SU-DHL-6 (cell line): ENCODE measurements around the gene SGK1.
A peak's percentile ranks its signal among the peaks of the same experiment; 100 is the strongest.
"Not testable (repeated sequence)": the region's sequence is repeated elsewhere in the genome, so short reads cannot be mapped to it uniquely, and the experiment has no call there.

Experiments
- H2AFZ ChIP-seq: fragments of 200-600 bp; sonication (generic); 2 replicates; pipeline ENCODE4 v1.6.1; 2014; ENCODE audit warnings: low read depth, mild to moderate bottlenecking, moderate library complexity, mixed read lengths, antibody characterized with exemption, low read length; ENCODE audit not compliant: severe bottlenecking
- H3F3A ChIP-seq: fragments of 200-600 bp; shearing (Covaris generic); 2 replicates; pipeline ENCODE4 v1.6.0; 2016; ENCODE audit warnings: antibody characterized with exemption, mild to moderate bottlenecking; ENCODE audit not compliant: insufficient read depth
- H3K27ac ChIP-seq: fragments of 200-600 bp; sonication (generic); 2 replicates; pipeline ENCODE4 v1.5.1; 2016; ENCODE audit warnings: low read depth, mild to moderate bottlenecking, low read length, moderate library complexity, mixed read lengths
- H3K27me3 ChIP-seq: fragments of 200-600 bp; sonication (generic), shearing (Covaris generic); 2 replicates; pipeline ENCODE4 v1.6.0; 2014; ENCODE audit warnings: mild to moderate bottlenecking, low read length
- H3K36me3 ChIP-seq: fragments of 200-600 bp; sonication (generic); 2 replicates; pipeline ENCODE4 v1.6.1; 2014; ENCODE audit warnings: mild to moderate bottlenecking, low read length, mixed read lengths
- H3K4me2 ChIP-seq: fragments of 300-600, 200-600 bp; shearing (Covaris generic), sonication (generic); 2 replicates; pipeline ENCODE4 v1.6.0; 2014; ENCODE audit warnings: low read length, low read depth, mild to moderate bottlenecking; ENCODE audit not compliant: poor library complexity, severe bottlenecking
- H3K4me3 ChIP-seq: fragments of 200-600 bp; sonication (generic); 2 replicates; pipeline ENCODE4 v1.5.1; 2014; ENCODE audit warnings: antibody characterized with exemption, low read length, mild to moderate bottlenecking, mixed read lengths; ENCODE audit not compliant: insufficient read depth, poor library complexity, severe bottlenecking
- H3K79me2 ChIP-seq: fragments of 200-600 bp; sonication (generic); 2 replicates; pipeline ENCODE4 v1.6.1; 2014; ENCODE audit warnings: mild to moderate bottlenecking, low read length, moderate library complexity; ENCODE audit not compliant: insufficient read depth
- H3K9ac ChIP-seq: fragments of 200-600 bp; sonication (generic); 2 replicates; pipeline ENCODE4 v1.7.0; 2014; ENCODE audit warnings: mild to moderate bottlenecking, low read length
- H3K9me2 ChIP-seq: fragments of 200-600 bp; sonication (generic); replicated peaks from 2 replicates; pipeline ENCODE4 v1.6.1; 2014; ENCODE audit warnings: low read length; ENCODE audit not compliant: insufficient read depth
- H3K9me3 ChIP-seq: fragments of 200-600 bp; sonication (generic); 2 replicates; pipeline ENCODE4 v1.6.1; 2014; ENCODE audit warnings: low read length, mixed read lengths; ENCODE audit not compliant: insufficient read depth
- H4K20me1 ChIP-seq: fragments of 200-600 bp; sonication (generic); 2 replicates; pipeline ENCODE4 v1.6.1; 2014; ENCODE audit warnings: low read depth, mild to moderate bottlenecking, antibody characterized with exemption, low read length, moderate library complexity, mixed read lengths
- CTCF ChIP-seq: fragments of 200-600 bp; sonication (generic); IDR thresholded peaks from one replicate; pipeline ENCODE4 v1.5.1; 2017; ENCODE audit warnings: antibody characterized with exemption, mild to moderate bottlenecking, low read length, moderate library complexity; ENCODE audit not compliant: insufficient read depth, poor library complexity, severe bottlenecking
- EZH2phosphoT487 ChIP-seq: fragments of 200-600 bp; sonication (generic), shearing (Covaris generic); conservative IDR thresholded peaks from 2 replicates; pipeline ENCODE4 v1.6.1; 2018; ENCODE audit warnings: mild to moderate bottlenecking, antibody characterized with exemption, low read length, moderate library complexity, mixed read lengths

Gene SGK1

DNA sequence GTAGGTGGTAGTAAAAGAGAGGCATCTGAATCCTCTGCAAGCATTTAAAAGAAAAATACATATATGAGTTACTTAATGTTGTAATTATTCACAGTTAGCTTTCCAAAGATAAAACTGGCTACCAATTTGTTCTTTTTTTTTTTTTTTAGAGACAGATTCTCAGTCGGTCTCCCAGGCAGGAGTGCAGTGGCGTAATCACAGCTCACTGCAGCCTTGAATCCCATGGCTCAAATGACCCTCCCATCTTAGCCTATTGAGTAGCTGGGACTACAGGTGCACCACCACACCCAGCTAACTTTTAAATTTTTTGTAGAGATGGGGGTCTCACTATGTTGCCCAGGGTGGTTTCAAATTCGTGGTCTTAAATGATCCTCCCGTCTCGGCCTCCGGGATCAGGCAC, 36.5 kb downstream of the SGK1 start:
- TF ChIP-seq EZH2phosphoT487 (no peak), CTCF (no peak)
- H4K20me1 ChIP-seq, result no peaks in the 10 kb centered on the region
- peaks cover 15% of the 10 kb centered on the region; the same call in 1 of the 2 replicates for H3F3A ChIP-seq
- no peaks in the 10 kb centered on the region for H3K79me2 ChIP-seq
- H3K27ac ChIP-seq, result no peak overlapping the region
- H3K9me3 ChIP-seq, result no peaks in the 10 kb centered on the region
- H3K27me3 ChIP-seq, result no peaks in the 10 kb centered on the region
- H3K4me3 ChIP-seq, result no peak overlapping the region
- H3K4me2 ChIP-seq, result no peak overlapping the region
- no peak overlapping the region for H3K9ac ChIP-seq
- no peaks in the 10 kb centered on the region for H3K9me2 ChIP-seq
- H2AFZ ChIP-seq, result no peak overlapping the region
- no peaks in the 10 kb centered on the region for H3K36me3 ChIP-seq

GRCh38 chr6:134278000-134278399, 39.9 kb downstream of the SGK1 start:
- Histone ChIP-seq H3K79me2 (no peaks in the 10 kb centered on the region), H3K9ac (no peak overlapping the region), H3K9me2 (no peaks in the 10 kb centered on the region), H3K4me2 (no peak overlapping the region), H3K27me3 (no peaks in the 10 kb centered on the region), H4K20me1 (no peaks in the 10 kb centered on the region), H3K9me3 (no peaks in the 10 kb centered on the region), H2AFZ (no peak overlapping the region), H3K36me3 (no peaks in the 10 kb centered on the region), H3K27ac (no peak overlapping the region), H3K4me3 (no peak overlapping the region), H3F3A (peaks cover 3% of the 10 kb centered on the region; the same call in 1 of the 2 replicates)
- TF ChIP-seq CTCF, result no peak
- TF ChIP-seq EZH2phosphoT487, result no peak

- H3K9me2 ChIP-seq, H4K20me1 ChIP-seq, H3K27ac ChIP-seq, H3K79me2 ChIP-seq, H3K36me3 ChIP-seq, H3F3A ChIP-seq, H3K27me3 ChIP-seq, H3K9me3 ChIP-seq: not testable (repeated sequence)
- Histone ChIP-seq H3K4me2 (peak overlapping the region; percentile 42), H3K9ac (peak overlapping the region; percentile 30; the same call in 1 of the 2 replicates), H3K4me3 (peak overlapping the region; percentile 8), H2AFZ (peak overlapping the region; percentile 93)
Observed at GRCh38 chr6:134276891-134277377, 41.0 kb downstream of the SGK1 start.

GRCh38 chr6:134272374-134272773, 45.5 kb downstream of the SGK1 start:
- H3K27me3 ChIP-seq, result no peaks in the 10 kb centered on the region
- H3F3A ChIP-seq, result no peaks in the 10 kb centered on the region
- H3K36me3 ChIP-seq, result no peaks in the 10 kb centered on the region
- no peak overlapping the region for H3K4me2 ChIP-seq
- no peaks in the 10 kb centered on the region for H3K79me2 ChIP-seq
- no peaks in the 10 kb centered on the region for H3K9me2 ChIP-seq
- H3K27ac ChIP-seq, result no peak overlapping the region
- H4K20me1 ChIP-seq, result no peaks in the 10 kb centered on the region
- H3K4me3 ChIP-seq, result no peak overlapping the region
- TF ChIP-seq EZH2phosphoT487 (no peak), CTCF (no peak)
- H2AFZ ChIP-seq, result no peak overlapping the region
- no peaks in the 10 kb centered on the region for H3K9me3 ChIP-seq
- no peak overlapping the region for H3K9ac ChIP-seq
